H1 (cell line): ENCODE measurements around the gene SLC38A2. TPM values are rescaled to one million over a fixed set of nuclear protein-coding genes. Genes with fewer than 3 reads are reported as not detected.

Experiments
- CTBP2 ChIP-seq: IDR thresholded peaks from 2 replicates; pipeline ENCODE4 v1.7.0; 2011; ENCODE audit warnings: borderline replicate concordance, mild to moderate bottlenecking, moderate library complexity, mixed read lengths, low read length; ENCODE audit not compliant: insufficient read depth, insufficient read length
- GABPA ChIP-seq: IDR thresholded peaks from 2 replicates; pipeline ENCODE4 v1.6.1; 2011; ENCODE audit warnings: mild to moderate bottlenecking, low read length, moderate library complexity, borderline replicate concordance; ENCODE audit not compliant: insufficient read depth
- polyA plus RNA-seq, 7 experiments: library from polyadenylated mRNA; depleted of rRNA in 3 of 7; stranded (reverse) in 5 of 7; unstranded in 2 of 7; fragments of >200 nt in 5 of 7; fragments of 200-250 nt in 2 of 7; gene quantifications; 1 replicate in 5 of 7; 2 replicates in 1 of 7; 4 replicates in 1 of 7; pipeline versions ENCODE4 v1.2.1 to v1.2.3, GENCODE V29; 2011 to 2013; ENCODE audit warnings: missing spikeins in 2 of 7, mixed read lengths in 2 of 7
- total RNA-seq: library from RNA; stranded (reverse); fragmentation: NEBNext Ultra II Directional; extraction: Animal tissue kit (Norgen Biotek cat#: 25700); gene quantifications from 2 replicates; pipeline ENCODE4 v1.2.1, GENCODE V29; 2021

SLC38A2 gene
- total and polyA plus RNA-seq, 2 of the 8 experiments (the other 6 are each of a cell fraction or from before 2014, with no cell fraction given) = 163 to 684 TPM

- TF ChIP-seq CTBP2 (no peak), GABPA (no peak)
These were observed 34.8 kb upstream of the SLC38A2 start (continued) for GRCh38 chr12:46407361-46407760.
